Brain microvascular endothelial cell (primary cell): ENCODE data around the gene PHF2.

Experiments used
- DNase-seq: peaks from one replicate; pipeline ENCODE4 v3.0.0-alpha.2; 2020
- H3K27ac ChIP-seq: fragments of 250-450 bp; sonication (Bioruptor Pico); 2 replicates; pipeline ENCODE4 v1.5.1; 2020; ENCODE audit warnings: mild to moderate bottlenecking, moderate library complexity
- H3K27me3 ChIP-seq: fragments of 250-450 bp; sonication (Bioruptor Pico); replicated peaks from 2 replicates; pipeline ENCODE4 v1.5.1; 2020; ENCODE audit warnings: mild to moderate bottlenecking
- H3K36me3 ChIP-seq: fragments of 250-450 bp; sonication (Bioruptor Pico); replicated peaks from 2 replicates; pipeline ENCODE4 v1.5.1; 2020; ENCODE audit warnings: mild to moderate bottlenecking
- H3K4me3 ChIP-seq: 2 replicates; pipeline ENCODE4 v1.5.1; 2011; ENCODE audit warnings: low read depth, mild to moderate bottlenecking, control low read depth, low read length, moderate library complexity
- CTCF ChIP-seq: IDR thresholded peaks from 2 replicates; pipeline ENCODE4 v1.5.1; 2011; ENCODE audit warnings: low read depth, mild to moderate bottlenecking, moderate library complexity, low read length, control low read depth, inconsistent platforms; ENCODE audit errors: missing control alignments
- in situ Hi-C: cut with HindIII; loops from 2 replicates; pipeline ENCODE4 v1.10.0; 2017; ENCODE audit warnings: low sequenced_read_pairs, low pct_ligation_motif_present

The PHF2 gene

GRCh38 chr9:93681269-93682154 is 105.1 kb downstream of the PHF2 start:
- DNase-seq, result no peak
- H3K36me3 ChIP-seq, result no peaks in the 10 kb centered on the region
- no peak overlapping the region for H3K4me3 ChIP-seq
- TF ChIP-seq CTCF, result no peak
- in situ Hi-C loops, result loop anchor here (25.0 kb wide), 1 partner anchor 506 kb away; no protein-coding TSS in a partner anchor
- H3K27ac ChIP-seq, result no peak overlapping the region
- no peaks in the 10 kb centered on the region for H3K27me3 ChIP-seq

GRCh38 chr9:93682155-93682968 is 106.0 kb downstream of the PHF2 start:
- in situ Hi-C loops, result loop anchor here (25.0 kb wide), 1 partner anchor 505 kb away; no protein-coding TSS in a partner anchor
- peak; percentile 87 for TF ChIP-seq CTCF
- H3K36me3 ChIP-seq, result no peaks in the 10 kb centered on the region
- no peaks in the 10 kb centered on the region for H3K27me3 ChIP-seq
- H3K4me3 ChIP-seq, result no peak overlapping the region
- peak; percentile 43 for DNase-seq
- no peak overlapping the region for H3K27ac ChIP-seq

GRCh38 chr9:93683331-93684134 is 107.1 kb downstream of the PHF2 start:
- no peak for DNase-seq
- H3K36me3 ChIP-seq, result no peaks in the 10 kb centered on the region
- H3K27ac ChIP-seq, result no peak overlapping the region
- no peak overlapping the region for H3K4me3 ChIP-seq
- H3K27me3 ChIP-seq, result no peaks in the 10 kb centered on the region
- no peak for TF ChIP-seq CTCF
- in situ Hi-C loops, result loop anchor here (25.0 kb wide), 1 partner anchor 504 kb away; no protein-coding TSS in a partner anchor

GRCh38 chr9:93684161-93684765 is 107.9 kb downstream of the PHF2 start:
- no peak for TF ChIP-seq CTCF
- Histone ChIP-seq H3K27me3 (no peaks in the 10 kb centered on the region), H3K36me3 (no peaks in the 10 kb centered on the region), H3K4me3 (no peak overlapping the region), H3K27ac (no peak overlapping the region)
- no peak for DNase-seq
- in situ Hi-C loops, result loop anchor here (25.0 kb wide), 1 partner anchor 503 kb away; no protein-coding TSS in a partner anchor

- Histone ChIP-seq H3K4me3 (no peak overlapping the region), H3K27me3 (no peaks in the 10 kb centered on the region), H3K36me3 (no peaks in the 10 kb centered on the region), H3K27ac (no peak overlapping the region)
- in situ Hi-C loops, result loop anchor here (25.0 kb wide), 1 partner anchor 502 kb away; no protein-coding TSS in a partner anchor
- peak; percentile 54 for TF ChIP-seq CTCF
- DNase-seq, result no peak
Observed at GRCh38 chr9:93684806-93685543, 108.6 kb downstream of the PHF2 start.
